Naive B cell (primary cell): Measurements from ENCODE around the gene KCNC3. TPM values are rescaled to one million over a fixed set of nuclear protein-coding genes. Genes with fewer than 3 reads are reported as not detected.
"Not testable (repeated sequence)": the region's sequence is repeated elsewhere in the genome, so short reads cannot be mapped to it uniquely, and the experiment has no call there.

Source experiments
- ATAC-seq, 2 donors: fragments of 150-1000 bp; cut with Tn5 transposase; 2 replicates each; pipeline ENCODE4 v1.10.0; 2021; ENCODE audit warnings: low read depth in 2 of 2, mild to moderate bottlenecking in 2 of 2, moderate library complexity in 2 of 2
- DNase-seq: peaks from one replicate; pipeline ENCODE4 v3.0.0; 2022
- H3K27ac Mint-ChIP-seq, 6 donors: one replicate each; pipeline ENCODE4 v1.8.0; 2020 to 2022; ENCODE audit warnings: mild to moderate bottlenecking in 6 of 6, mixed read lengths in 6 of 6, moderate library complexity in 5 of 6, inconsistent platforms in 2 of 6
- H3K27me3 Mint-ChIP-seq, 3 donors: one replicate each; pipeline ENCODE4 v1.8.0; 2021 to 2022; ENCODE audit warnings: mixed read lengths in 3 of 3, mild to moderate bottlenecking in 1 of 3
- H3K36me3 Mint-ChIP-seq, 2 donors: one replicate each; pipeline ENCODE4 v1.8.0; 2020 to 2022; ENCODE audit warnings: mixed read lengths in 2 of 2, inconsistent platforms in 1 of 2, mild to moderate bottlenecking in 1 of 2
- H3K4me1 Mint-ChIP-seq, 3 donors: one replicate each; pipeline ENCODE4 v1.8.0; 2020 to 2022; ENCODE audit warnings: mixed read lengths in 3 of 3, inconsistent platforms in 1 of 3, mild to moderate bottlenecking in 1 of 3, moderate library complexity in 1 of 3
- H3K4me3 Mint-ChIP-seq, 8 donors: one replicate each; pipeline ENCODE4 v1.8.0; 2020 to 2022; ENCODE audit warnings: mild to moderate bottlenecking in 8 of 8, mixed read lengths in 8 of 8, moderate library complexity in 8 of 8, inconsistent platforms in 2 of 8
- H3K9me3 Mint-ChIP-seq, 7 donors: one replicate each; pipeline ENCODE4 v1.8.0; 2020 to 2022; ENCODE audit warnings: mixed read lengths in 7 of 7, mild to moderate bottlenecking in 5 of 7, inconsistent platforms in 2 of 7, moderate library complexity in 1 of 7
- polyA plus RNA-seq, 6 donors: library from polyadenylated mRNA; unstranded; fragments of 300-500 nt; fragmentation: Illumina TruSeq; gene quantifications; one replicate each; pipeline ENCODE4 v1.2.3, GENCODE V29; 2021; ENCODE audit warnings: low read depth in 6 of 6

KCNC3 gene
- polyA plus RNA-seq, 6 donors from 2014 or later = 0.08 to 0.12 TPM; not detected in 4

DNA sequence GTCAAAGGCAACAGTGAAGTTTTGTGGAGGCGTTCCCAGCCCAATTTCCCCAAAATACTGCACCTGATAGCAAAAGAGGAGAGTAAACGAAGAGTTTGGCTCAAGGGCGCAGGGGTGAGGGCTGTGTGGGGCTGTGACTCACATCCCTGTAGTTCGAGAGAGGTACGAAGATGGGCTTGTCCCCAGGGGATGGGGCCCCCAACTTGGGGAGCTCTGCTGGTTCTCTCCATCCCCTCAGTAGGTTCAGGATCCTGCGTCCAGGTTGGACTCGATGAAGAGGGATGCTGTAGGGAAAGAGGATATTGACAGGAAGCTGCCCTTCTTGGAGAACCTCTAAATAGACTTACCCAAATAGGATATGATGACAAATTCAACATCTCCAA is 32.8 kb upstream of the KCNC3 start:
- Mint-ChIP-seq H3K36me3 (peaks cover 0 to 5% of the 10 kb centered on the region in 2 donors), H3K4me1 (peaks cover 49 to 77% (median 58%) of the 10 kb centered on the region in 3 donors), H3K27me3 (no peaks in the 10 kb centered on the region), H3K27ac (no peak overlapping the region), H3K9me3 (peaks cover 0 to 2% (median 0%) of the 10 kb centered on the region in 7 donors), H3K4me3 (peak overlapping the region in 3 of 8 donors; percentile 31 to 47 (median 40))
- ATAC-seq = no peak
- no peak for DNase-seq

DNA sequence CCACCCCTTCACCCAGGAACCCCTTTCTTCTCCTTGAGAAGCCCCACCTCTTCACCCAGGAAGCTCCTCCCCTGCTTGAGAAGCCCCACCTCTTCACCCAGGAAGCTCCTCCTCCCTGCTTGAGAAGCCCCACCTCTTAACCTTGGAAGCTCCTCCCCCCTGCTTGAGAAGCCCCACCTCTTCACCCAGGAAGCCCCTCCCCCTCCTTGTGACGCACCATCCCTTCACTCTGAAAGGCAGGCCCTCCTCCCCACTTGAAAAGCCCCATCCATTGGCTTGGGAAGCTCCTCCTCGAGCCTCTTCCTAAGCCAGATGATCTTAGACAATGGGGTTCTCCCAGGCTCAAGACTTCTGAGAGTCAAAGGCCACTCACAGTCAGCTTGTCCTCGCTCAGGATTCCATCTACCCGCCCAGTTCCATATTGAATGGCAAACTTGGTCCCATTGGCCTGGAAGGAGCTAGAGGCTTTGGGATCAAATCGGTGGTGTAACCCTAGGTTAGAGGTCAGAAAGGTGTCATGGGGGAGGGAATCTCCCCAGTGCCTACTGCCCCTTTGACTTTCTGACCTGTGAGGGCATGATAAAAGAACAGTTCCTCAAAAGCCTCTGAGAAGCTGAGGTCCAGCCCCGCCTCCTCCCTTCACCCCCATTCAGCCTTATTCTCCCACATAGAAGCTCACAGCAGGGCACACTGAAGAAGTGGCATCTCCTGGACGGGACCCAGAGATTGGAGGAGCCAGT is 32.3 kb upstream of the KCNC3 start:
- peaks cover 53 to 79% (median 61%) of the 10 kb centered on the region in 3 donors for H3K4me1 Mint-ChIP-seq
- H3K27me3 Mint-ChIP-seq = no peaks in the 10 kb centered on the region
- peaks cover 0 to 2% (median 0%) of the 10 kb centered on the region in 7 donors for H3K9me3 Mint-ChIP-seq
- DNase-seq = no peak
- ATAC-seq = no peak
- peak overlapping the region in 3 of 8 donors; percentile 31 to 47 (median 40) for H3K4me3 Mint-ChIP-seq
- H3K36me3 Mint-ChIP-seq = peaks cover 0 to 5% of the 10 kb centered on the region in 2 donors
- H3K27ac Mint-ChIP-seq = peak overlapping the region in 4 of 6 donors; percentile 39 to 91 (median 59)

DNA sequence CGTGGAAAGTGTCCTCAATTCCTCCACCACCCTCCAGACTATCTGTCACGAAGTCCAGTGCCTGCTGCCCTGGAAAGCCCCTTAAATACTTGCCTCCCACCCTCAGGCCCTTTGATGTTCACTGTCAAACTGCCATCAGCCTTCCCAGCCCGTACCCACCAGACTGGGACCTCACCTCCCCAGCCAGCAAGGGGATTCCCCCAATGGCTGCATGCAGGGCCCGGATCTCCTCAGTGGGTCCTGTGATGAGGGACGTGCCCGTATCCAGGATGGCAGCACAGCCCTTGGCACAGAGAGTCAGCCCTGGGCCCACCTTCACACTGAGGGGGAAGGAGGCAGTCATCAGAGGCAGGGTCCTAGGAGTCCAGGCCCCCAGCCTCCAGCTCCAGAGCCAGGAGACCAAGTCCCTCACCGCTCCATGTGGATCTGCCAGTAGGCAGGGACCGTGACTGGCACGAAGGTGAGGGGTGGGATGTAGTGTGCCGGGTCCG is 30.2 kb upstream of the KCNC3 start:
- DNase-seq = no peak
- no peak for ATAC-seq
- H3K27me3 Mint-ChIP-seq = no peaks in the 10 kb centered on the region
- H3K4me3 Mint-ChIP-seq = peak overlapping the region; percentile 90 to 97 (median 94)
- peaks cover 0 to 5% of the 10 kb centered on the region in 2 donors for H3K36me3 Mint-ChIP-seq
- peaks cover 40 to 65% (median 52%) of the 10 kb centered on the region in 3 donors for H3K4me1 Mint-ChIP-seq
- H3K9me3 Mint-ChIP-seq = peaks cover 0 to 2% (median 0%) of the 10 kb centered on the region in 7 donors
- H3K27ac Mint-ChIP-seq = peak overlapping the region; percentile 94 to 100 (median 99)

DNA sequence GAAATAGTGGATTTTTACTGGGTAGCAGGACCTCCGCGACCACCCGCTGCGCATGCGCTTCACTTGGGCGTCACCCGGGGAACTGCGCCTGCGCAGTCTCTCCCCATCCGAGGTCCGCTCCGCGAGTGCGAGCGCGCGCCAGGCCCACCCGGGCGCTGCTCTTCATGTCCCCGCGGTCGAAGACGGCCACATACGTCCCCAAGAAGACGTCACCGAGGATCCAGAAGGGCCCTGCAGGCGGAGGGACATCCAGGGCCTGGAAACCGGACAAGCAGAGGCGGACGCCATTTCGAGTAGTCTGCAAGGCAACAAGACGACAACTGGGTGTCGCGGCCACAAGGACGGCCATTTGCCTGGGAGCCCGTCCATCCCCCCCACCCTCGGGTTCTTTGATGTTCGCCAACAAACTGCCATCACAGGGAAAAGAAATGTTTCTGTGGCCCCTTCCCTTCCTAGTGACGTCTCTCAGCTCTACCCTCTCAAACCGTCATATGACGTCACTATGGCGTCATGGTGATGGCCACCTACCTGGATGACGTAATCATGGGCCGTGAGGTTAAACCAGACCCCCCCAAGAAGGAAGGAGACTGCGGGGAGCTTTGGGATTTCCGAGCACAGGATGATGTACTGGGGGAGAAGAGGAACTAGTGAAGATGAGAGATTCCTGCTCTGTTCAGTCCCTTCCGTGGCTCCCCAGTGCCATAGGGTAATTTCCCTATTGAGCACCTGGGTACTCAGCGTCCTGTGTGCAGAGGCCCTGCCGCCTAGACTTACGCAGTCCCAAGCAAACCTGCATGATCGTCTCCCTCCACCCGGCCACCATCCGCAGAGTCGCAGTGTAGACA is 29.5 kb upstream of the KCNC3 start:
- H3K4me1 Mint-ChIP-seq = peaks cover 38 to 58% (median 50%) of the 10 kb centered on the region in 3 donors
- peak; percentile 76 for DNase-seq

DNA sequence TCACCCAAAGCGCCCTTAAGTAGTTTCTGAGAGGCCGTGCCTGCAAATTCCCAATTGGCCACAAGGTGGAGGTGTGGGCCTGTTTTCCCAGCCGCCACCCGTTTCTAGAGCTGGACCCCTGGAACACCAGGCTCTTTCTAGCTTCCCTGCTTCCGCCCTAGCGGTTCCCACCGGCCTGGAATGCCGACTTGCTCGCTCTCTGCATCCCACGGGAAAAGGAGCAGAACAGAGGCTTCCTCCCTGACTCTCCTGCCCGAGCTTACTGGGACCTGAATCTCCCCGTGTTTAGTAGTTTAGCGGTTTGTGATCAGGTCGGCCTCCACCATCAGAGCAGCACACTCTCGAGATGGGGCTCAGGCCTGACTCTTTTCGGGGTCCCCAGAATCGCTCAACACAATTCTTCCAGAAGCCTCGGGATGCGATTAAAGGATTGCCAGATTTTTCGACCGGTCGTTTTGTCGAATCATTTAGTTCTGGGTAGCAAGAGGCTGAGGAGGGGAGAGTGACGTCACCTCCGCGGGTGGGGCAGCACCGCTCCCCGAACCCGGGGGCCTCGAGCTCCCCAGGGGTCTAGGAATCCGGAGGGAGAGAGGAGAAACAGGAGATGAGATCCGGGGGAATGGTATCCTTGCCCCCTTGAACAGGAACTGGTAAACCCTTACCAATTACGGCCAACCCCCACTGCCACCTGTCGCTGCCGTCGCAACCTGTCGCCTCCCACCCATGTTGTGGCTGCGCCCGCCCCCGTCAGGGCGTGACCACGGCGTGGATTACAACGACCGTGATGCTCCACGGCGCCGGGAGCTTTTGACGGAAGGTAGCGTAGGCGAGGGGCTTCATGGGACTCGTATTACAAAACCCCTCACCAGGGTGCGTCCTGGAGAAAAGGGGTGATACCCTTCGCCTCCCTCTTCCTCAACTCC is 28.3 kb upstream of the KCNC3 start:
- DNase-seq (peak; percentile 87), ATAC-seq (peak; percentile 83 to 85)
- Mint-ChIP-seq H3K4me3 (peak overlapping the region; percentile 90 to 97 (median 94)), H3K36me3 (peaks cover 0 to 5% of the 10 kb centered on the region in 2 donors), H3K27me3 (no peaks in the 10 kb centered on the region), H3K4me1 (peaks cover 38 to 52% (median 44%) of the 10 kb centered on the region in 3 donors), H3K27ac (peak overlapping the region; percentile 96 to 100 (median 99)), H3K9me3 (peaks cover 0 to 2% (median 0%) of the 10 kb centered on the region in 7 donors)

More for the DNA sequence above, 29.5 kb upstream of the KCNC3 start:
- Mint-ChIP-seq H3K36me3 (peaks cover 0 to 5% of the 10 kb centered on the region in 2 donors), H3K27ac (peak overlapping the region; percentile 96 to 100 (median 99)), H3K27me3 (no peaks in the 10 kb centered on the region), H3K4me3 (peak overlapping the region; percentile 90 to 97 (median 94)), H3K9me3 (peaks cover 0 to 2% (median 0%) of the 10 kb centered on the region in 7 donors)
- peak; percentile 24 to 34 for ATAC-seq

DNA sequence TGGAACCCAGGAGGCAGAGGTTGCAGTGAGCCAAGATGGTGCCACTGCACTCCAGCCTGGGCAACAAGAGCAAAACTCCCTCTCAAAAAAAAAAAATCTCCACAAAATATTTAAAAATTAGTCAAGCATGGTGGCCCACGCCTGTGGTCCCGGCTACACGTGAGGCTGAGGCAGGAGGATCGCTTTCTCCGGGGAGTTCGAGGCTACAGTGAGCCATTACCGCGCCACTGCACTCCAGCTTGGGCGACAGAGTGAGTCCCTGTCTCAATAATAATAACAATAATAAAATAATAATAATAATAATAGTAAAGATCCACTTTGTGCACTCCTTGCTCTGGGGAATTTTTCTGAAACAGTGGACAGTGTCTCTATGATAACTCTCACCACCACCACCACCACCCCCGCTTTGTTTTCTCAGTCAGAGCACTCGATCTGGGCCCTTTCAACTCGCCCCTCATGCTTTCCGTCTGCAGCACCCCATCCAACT is 27.6 kb upstream of the KCNC3 start:
- H3K4me3 Mint-ChIP-seq = peak overlapping the region; percentile 90 to 97 (median 94)
- peaks cover 0 to 2% (median 0%) of the 10 kb centered on the region in 7 donors for H3K9me3 Mint-ChIP-seq
- DNase-seq (no peak), ATAC-seq (no peak)
- H3K36me3 Mint-ChIP-seq = peaks cover 0 to 5% of the 10 kb centered on the region in 2 donors
- H3K27me3 Mint-ChIP-seq = no peaks in the 10 kb centered on the region
- H3K27ac Mint-ChIP-seq = peak overlapping the region; percentile 96 to 100 (median 99)
- peaks cover 35 to 52% (median 43%) of the 10 kb centered on the region in 3 donors for H3K4me1 Mint-ChIP-seq

DNA sequence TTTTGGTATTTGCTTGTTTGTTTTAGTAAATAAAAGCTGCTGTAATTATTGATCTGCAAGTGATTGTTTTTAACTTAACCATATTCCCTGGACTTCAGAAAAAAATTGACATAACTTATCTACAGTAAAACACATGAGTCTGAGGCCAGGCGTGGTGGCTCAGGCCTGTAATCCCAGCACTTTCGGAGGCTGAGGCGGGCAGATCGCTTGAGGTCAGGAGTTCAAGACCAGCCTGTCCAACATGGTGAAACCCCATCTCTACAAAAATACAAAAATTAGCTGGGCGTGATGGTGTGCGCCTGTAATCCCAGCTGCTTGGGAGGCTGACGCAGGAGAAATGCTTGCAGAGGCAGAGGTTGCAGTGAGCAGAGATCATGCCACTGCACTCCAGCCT is 24.3 kb upstream of the KCNC3 start:
- H3K4me3 Mint-ChIP-seq, H3K27me3 Mint-ChIP-seq, H3K36me3 Mint-ChIP-seq, H3K9me3 Mint-ChIP-seq, DNase-seq, ATAC-seq, H3K27ac Mint-ChIP-seq: not testable (repeated sequence)
- peaks cover 30 to 54% (median 33%) of the 10 kb centered on the region in 3 donors for H3K4me1 Mint-ChIP-seq

DNA sequence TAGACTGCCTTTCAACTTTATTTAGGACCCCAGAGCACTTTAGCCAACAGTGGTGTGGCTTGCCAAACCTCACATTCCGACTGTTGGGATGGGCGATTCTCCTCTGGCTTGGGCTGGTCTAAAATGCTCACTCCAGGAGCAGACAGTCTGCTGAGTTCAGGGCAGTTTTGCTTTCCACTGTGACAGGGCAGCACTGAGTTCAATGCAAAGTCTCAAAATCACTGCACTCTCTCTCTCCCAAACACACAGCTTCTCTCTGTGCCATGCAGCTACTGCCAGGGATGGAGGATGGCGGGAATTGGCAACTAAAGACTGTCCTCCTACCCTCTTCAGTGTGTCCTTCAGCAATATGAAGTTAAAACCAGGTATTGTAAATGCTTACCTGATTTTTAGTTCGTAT is 23.1 kb upstream of the KCNC3 start:
- DNase-seq (no peak), ATAC-seq (no peak)
- H3K9me3 Mint-ChIP-seq = peaks cover 0 to 2% (median 0%) of the 10 kb centered on the region in 7 donors
- H3K4me3 Mint-ChIP-seq = no peak overlapping the region
- H3K4me1 Mint-ChIP-seq = peaks cover 30 to 56% (median 30%) of the 10 kb centered on the region in 3 donors
- no peak overlapping the region for H3K27ac Mint-ChIP-seq
- H3K27me3 Mint-ChIP-seq = no peaks in the 10 kb centered on the region
- H3K36me3 Mint-ChIP-seq = no peaks in the 10 kb centered on the region

DNA sequence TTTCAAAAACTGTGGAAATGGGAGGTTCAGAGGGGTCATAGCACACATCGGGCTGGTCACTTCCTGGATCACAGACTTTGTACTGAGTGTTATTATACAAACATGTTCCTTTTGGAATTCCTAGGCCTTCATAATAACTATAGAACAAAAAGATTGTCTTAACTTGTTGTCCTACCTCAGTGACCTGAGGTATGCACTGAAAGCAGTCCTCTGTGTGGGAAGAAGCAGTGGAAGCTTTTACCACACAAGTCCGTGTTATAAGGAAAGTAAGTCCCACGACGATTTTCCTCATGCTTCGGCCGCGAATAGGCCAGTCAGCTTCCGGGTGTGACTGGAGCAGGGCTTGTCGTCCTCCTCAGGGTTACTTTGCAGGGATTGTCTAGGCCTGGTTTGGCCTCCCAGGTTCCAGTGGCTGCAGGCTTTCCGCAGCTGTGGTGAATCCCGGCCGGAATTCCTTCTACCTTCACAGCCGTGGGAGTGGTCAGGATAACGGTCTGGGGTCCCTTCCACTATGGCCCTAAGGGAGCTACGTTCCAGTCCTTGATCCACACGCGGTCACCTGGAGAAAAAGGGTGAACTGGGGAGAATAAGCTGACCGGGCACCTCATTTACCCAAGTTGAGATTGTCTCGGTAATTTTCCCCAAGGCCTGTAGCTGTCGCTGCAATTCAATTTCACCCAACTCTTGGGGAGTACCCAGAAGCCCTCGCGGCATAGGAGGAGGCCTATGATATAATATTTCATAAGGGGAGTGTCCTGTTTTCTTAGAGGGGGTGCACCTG is 20.3 kb upstream of the KCNC3 start:
- Mint-ChIP-seq H3K27ac (peak overlapping the region in 2 of 6 donors; percentile 49 to 75), H3K4me3 (peak overlapping the region in 1 of 8 donors; percentile 49), H3K27me3 (no peaks in the 10 kb centered on the region), H3K36me3 (no peaks in the 10 kb centered on the region), H3K4me1 (peaks cover 31 to 72% (median 47%) of the 10 kb centered on the region in 3 donors), H3K9me3 (peaks cover 0 to 7% (median 0%) of the 10 kb centered on the region in 7 donors)
- DNase-seq (no peak), ATAC-seq (no peak)

DNA sequence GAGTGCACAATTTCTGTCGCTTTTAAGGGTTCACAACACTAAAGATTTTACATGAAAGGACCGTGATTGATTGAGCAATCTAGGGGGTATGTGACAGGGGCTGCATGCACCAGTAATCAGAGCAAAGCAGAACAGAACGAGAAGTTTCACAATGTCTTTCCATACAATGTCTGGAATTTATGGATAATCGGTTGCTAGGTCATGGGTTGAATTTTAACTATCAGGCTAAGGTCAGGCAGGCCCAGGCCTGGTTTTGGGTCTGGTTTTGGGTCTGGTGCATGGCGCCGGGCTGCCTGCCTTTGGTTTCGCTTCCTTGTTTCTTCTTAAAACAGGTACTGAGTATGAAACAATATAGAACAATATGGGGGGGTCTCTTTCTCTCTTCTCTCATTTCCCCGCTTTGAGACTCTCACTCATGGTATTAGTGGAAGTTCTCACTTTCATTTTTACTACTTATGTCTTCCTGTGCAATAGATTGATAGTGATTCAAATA is 18.0 kb upstream of the KCNC3 start:
- DNase-seq = peak; percentile 87
- Mint-ChIP-seq H3K27ac (peak overlapping the region; percentile 86 to 98 (median 96)), H3K4me3 (peak overlapping the region; percentile 69 to 89 (median 78)), H3K4me1 (peaks cover 40 to 85% (median 62%) of the 10 kb centered on the region in 3 donors)
- not testable (repeated sequence) for H3K36me3 Mint-ChIP-seq, H3K27me3 Mint-ChIP-seq, H3K9me3 Mint-ChIP-seq
- ATAC-seq = peak; percentile 56 to 57

DNA sequence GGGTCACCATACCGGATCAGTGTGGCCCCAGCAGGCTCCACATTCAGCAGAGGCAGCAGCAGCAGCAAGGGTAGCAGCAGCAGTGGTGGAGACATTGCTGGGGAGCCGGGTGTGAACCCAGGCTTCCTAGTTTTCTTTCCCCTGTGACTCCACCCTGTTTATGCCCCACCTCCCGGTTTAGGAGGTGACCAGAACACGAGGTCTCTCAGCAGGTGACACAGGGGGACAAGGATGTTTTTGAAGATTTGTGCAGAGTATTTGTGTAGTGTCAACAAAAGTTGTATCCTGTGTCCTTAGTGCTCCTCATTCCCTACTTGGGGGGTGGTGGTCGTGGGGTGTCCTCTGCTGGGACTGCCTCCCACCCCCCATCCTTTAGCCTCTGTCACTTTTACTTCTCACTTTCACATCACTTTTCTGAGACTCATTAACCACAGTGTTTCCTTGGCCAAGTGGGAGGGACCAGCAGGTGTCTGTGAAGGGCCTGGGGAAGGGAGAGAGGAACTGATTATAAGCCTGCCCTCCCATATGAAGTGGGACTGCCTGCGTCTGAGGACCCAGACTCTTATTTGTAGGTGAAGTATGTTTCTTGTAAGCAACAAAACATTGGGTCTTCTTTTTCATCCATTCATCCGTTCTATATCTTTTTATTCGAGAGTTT is 15.6 kb upstream of the KCNC3 start:
- Mint-ChIP-seq H3K36me3 (peaks cover 5 to 8% of the 10 kb centered on the region in 2 donors), H3K4me3 (peak overlapping the region; percentile 86 to 98 (median 92)), H3K4me1 (peaks cover 39 to 87% (median 65%) of the 10 kb centered on the region in 3 donors), H3K27ac (peak overlapping the region; percentile 86 to 99 (median 97)), H3K9me3 (peaks cover 0 to 7% (median 0%) of the 10 kb centered on the region in 7 donors), H3K27me3 (no peaks in the 10 kb centered on the region)
- DNase-seq (peak; percentile 92), ATAC-seq (peak; percentile 78 to 82)
